H9 (cell line): ENCODE measurements around the gene ACVR2B. TPM values are rescaled to one million over a fixed set of nuclear protein-coding genes. Genes with fewer than 3 reads are reported as not detected.

Source experiments
- DNase-seq: peaks from one replicate; pipeline ENCODE4 v3.0.0-alpha.2; 2017
- H2AFZ ChIP-seq: one replicate; pipeline ENCODE4 v1.6.1; 2013; ENCODE audit warnings: mild to moderate bottlenecking, low read length, control low read depth, moderate library complexity
- H2AK5ac ChIP-seq: 2 replicates; pipeline ENCODE4 v1.6.1; 2013; ENCODE audit warnings: low read length, control low read depth, mixed read lengths; ENCODE audit not compliant: insufficient read length
- H2BK120ac ChIP-seq: one replicate; pipeline ENCODE4 v1.6.1; 2013; ENCODE audit warnings: low read depth, mild to moderate bottlenecking, low read length, control low read depth, inconsistent platforms; ENCODE audit not compliant: poor library complexity, severe bottlenecking
- H2BK12ac ChIP-seq: 2 replicates; pipeline ENCODE4 v1.6.1; 2013; ENCODE audit warnings: low read length, control low read depth, mixed read lengths, low read depth; ENCODE audit not compliant: insufficient read length
- H2BK15ac ChIP-seq: 2 replicates; pipeline ENCODE4 v1.6.1; 2013; ENCODE audit warnings: low read depth, low read length, control low read depth
- H2BK20ac ChIP-seq: one replicate; pipeline ENCODE4 v1.6.1; 2013; ENCODE audit warnings: low read depth, mild to moderate bottlenecking, low read length, control low read depth, inconsistent platforms; ENCODE audit not compliant: poor library complexity, severe bottlenecking
- H2BK5ac ChIP-seq: 2 replicates; pipeline ENCODE4 v1.6.1; 2013; ENCODE audit warnings: low read length, control low read depth, mixed read lengths; ENCODE audit not compliant: insufficient read length
- H3K14ac ChIP-seq: 2 replicates; pipeline ENCODE4 v1.6.1; 2013; ENCODE audit warnings: low read length, control low read depth; ENCODE audit not compliant: insufficient read depth
- H3K18ac ChIP-seq: 2 replicates; pipeline ENCODE4 v1.6.1; 2013; ENCODE audit warnings: low read depth, mild to moderate bottlenecking, mixed read lengths, low read length, control low read depth; ENCODE audit not compliant: insufficient read length
- H3K23ac ChIP-seq: 2 replicates; pipeline ENCODE4 v1.6.1; 2013; ENCODE audit warnings: low read length, control low read depth, mixed read lengths, low read depth; ENCODE audit not compliant: insufficient read length
- H3K23me2 ChIP-seq: 2 replicates; pipeline ENCODE4 v1.6.1; 2013; ENCODE audit warnings: low read depth, mild to moderate bottlenecking, mixed read lengths, low read length, control low read depth; ENCODE audit not compliant: insufficient read length, poor library complexity, severe bottlenecking
- H3K27ac ChIP-seq: 2 replicates; pipeline ENCODE4 v1.5.1; 2013; ENCODE audit warnings: low read length, control low read depth, mixed read lengths, low read depth; ENCODE audit not compliant: insufficient read length
- H3K27me3 ChIP-seq: 2 replicates; pipeline ENCODE4 v1.6.1; 2013; ENCODE audit warnings: low read length, control low read depth, inconsistent platforms; ENCODE audit not compliant: insufficient read depth
- H3K4ac ChIP-seq: 2 replicates; pipeline ENCODE4 v1.6.1; 2013; ENCODE audit warnings: low read depth, mild to moderate bottlenecking, control low read depth, inconsistent platforms, low read length, moderate library complexity
- H3K4me1 ChIP-seq: 2 replicates; pipeline ENCODE4 v1.6.1; 2013; ENCODE audit warnings: low read length, control low read depth, inconsistent platforms; ENCODE audit not compliant: insufficient read depth
- H3K4me2 ChIP-seq: 2 replicates; pipeline ENCODE4 v1.6.1; 2013; ENCODE audit warnings: low read length, control low read depth, mixed read lengths; ENCODE audit not compliant: insufficient read length, insufficient read depth
- H3K56ac ChIP-seq: 2 replicates; pipeline ENCODE4 v1.6.1; 2013; ENCODE audit warnings: low read depth, mild to moderate bottlenecking, mixed read lengths, low read length, control low read depth; ENCODE audit not compliant: insufficient read length
- H3K79me1 ChIP-seq: 2 replicates; pipeline ENCODE4 v1.6.1; 2013; ENCODE audit warnings: low read depth, mild to moderate bottlenecking, moderate library complexity, low read length, control low read depth, inconsistent platforms; ENCODE audit not compliant: insufficient read depth, poor library complexity, severe bottlenecking
- H3K79me2 ChIP-seq: 2 replicates; pipeline ENCODE4 v1.6.1; 2013; ENCODE audit warnings: low read length, control low read depth, inconsistent platforms; ENCODE audit not compliant: insufficient read depth
- H3K9ac ChIP-seq: 2 replicates; pipeline ENCODE4 v1.6.1; 2013; ENCODE audit warnings: low read length, control low read depth, mixed read lengths; ENCODE audit not compliant: insufficient read length; ENCODE audit errors: extremely low read depth
- H3K9me3 ChIP-seq: one replicate; pipeline ENCODE4 v1.6.1; 2013; ENCODE audit warnings: low read depth, low read length, inconsistent platforms; ENCODE audit not compliant: control insufficient read depth
- H3T11ph ChIP-seq: one replicate; pipeline ENCODE4 v1.6.1; 2013; ENCODE audit warnings: mild to moderate bottlenecking, low read length, control low read depth, inconsistent platforms
- H4K20me1 ChIP-seq: one replicate; pipeline ENCODE4 v1.6.1; 2013; ENCODE audit not compliant: control insufficient read depth, insufficient read length, insufficient read depth
- H4K5ac ChIP-seq: 2 replicates; pipeline ENCODE4 v1.6.1; 2013; ENCODE audit warnings: low read depth, mild to moderate bottlenecking, mixed read lengths, low read length, control low read depth; ENCODE audit not compliant: insufficient read length
- H4K8ac ChIP-seq: replicated peaks from 2 replicates; pipeline ENCODE4 v1.6.1; 2013; ENCODE audit warnings: low read length, control low read depth, mixed read lengths, low read depth; ENCODE audit not compliant: insufficient read length
- H4K91ac ChIP-seq: 2 replicates; pipeline ENCODE4 v1.6.1; 2013; ENCODE audit warnings: low read depth, mild to moderate bottlenecking, moderate library complexity, mixed read lengths, low read length, control low read depth; ENCODE audit not compliant: insufficient read length
- H3K27ac Mint-ChIP-seq, 3 experiments: 2 replicates in 2 of 3; 3 replicates in 1 of 3; pipeline ENCODE4 v1.8.0; 2020 to 2021; ENCODE audit warnings: mixed read lengths in 3 of 3, mild to moderate bottlenecking in 1 of 3, moderate library complexity in 1 of 3
- H3K27me3 Mint-ChIP-seq: 2 replicates; pipeline ENCODE4 v1.8.0; 2021; ENCODE audit warnings: low read depth, mild to moderate bottlenecking, moderate library complexity, mixed read lengths
- H3K36me3 Mint-ChIP-seq, 3 experiments: 2 replicates in 2 of 3; 3 replicates in 1 of 3; pipeline ENCODE4 v1.8.0; 2020 to 2021; ENCODE audit warnings: low read depth in 3 of 3, mixed read lengths in 3 of 3; ENCODE audit not compliant: insufficient read depth in 1 of 3
- H3K4me1 Mint-ChIP-seq, 2 experiments: 2 replicates each; pipeline ENCODE4 v1.8.0; 2020; ENCODE audit warnings: mixed read lengths in 2 of 2
- H3K4me3 Mint-ChIP-seq, 2 experiments: 2 replicates in 1 of 2; 3 replicates in 1 of 2; pipeline ENCODE4 v1.8.0; 2020 to 2021; ENCODE audit warnings: mild to moderate bottlenecking in 2 of 2, mixed read lengths in 2 of 2, moderate library complexity in 1 of 2
- H3K9me3 Mint-ChIP-seq, 2 experiments: 2 replicates in 1 of 2; 3 replicates in 1 of 2; pipeline ENCODE4 v1.8.0; 2020; ENCODE audit warnings: mild to moderate bottlenecking in 2 of 2, mixed read lengths in 2 of 2, moderate library complexity in 1 of 2
- WGBS: extraction: QIAGEN DNeasy Blood & Tissue Kit; methylation state at CpG from one replicate; pipeline ENCODE4 v1.1.7; 2013; ENCODE audit warnings: missing lambda C conversion rate, low lambda C conversion rate, mixed read lengths; ENCODE audit not compliant: insufficient read length; ENCODE audit errors: extremely low coverage; 5-methylcytosine and 5-hydroxymethylcytosine counted together
- total RNA-seq: library from RNA; stranded (reverse); gene quantifications from 2 replicates; pipeline ENCODE4 v1.2.1, GENCODE V29; 2021
- TF ChIP-seq, protein P1 (sequence below): fragments of 200-600 bp; sonication (generic); conservative IDR thresholded peaks from 3 replicates; pipeline ENCODE4 v1.8.0; 2021; ENCODE audit warnings: antibody characterized with exemption, mild to moderate bottlenecking

ACVR2B gene
- total RNA-seq, 1 experiment from 2014 or later = 105 TPM

DNA sequence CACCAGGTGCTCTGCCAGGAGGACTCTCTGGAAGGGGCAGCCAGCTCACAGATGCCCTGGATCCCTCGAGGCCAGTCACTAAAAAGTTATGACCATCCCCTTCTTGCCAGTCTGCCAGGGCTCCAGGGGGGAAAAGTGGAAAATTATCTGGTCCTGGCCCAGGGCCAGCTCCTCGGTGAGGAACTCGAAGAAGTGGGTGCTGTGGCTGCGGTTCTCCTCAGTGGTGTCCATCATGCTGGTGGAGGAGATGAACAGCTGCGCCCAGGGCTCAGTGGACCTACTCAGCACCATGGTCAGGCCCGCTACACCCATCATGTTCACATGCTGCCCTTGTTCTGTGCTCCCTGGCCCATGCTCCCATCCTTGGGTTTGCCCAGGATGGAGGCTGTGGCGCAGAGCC, 61.7 kb downstream of the ACVR2B start:
- Histone ChIP-seq H3K9me3 (no peaks in the 10 kb centered on the region), H3K4ac (no peak overlapping the region), H3K4me2 (no peak overlapping the region), H4K5ac (no peak overlapping the region), H2BK12ac (no peak overlapping the region), H2AK5ac (no peak overlapping the region), H2BK20ac (no peak overlapping the region), H3K27ac (no peak overlapping the region), H3K23me2 (no peaks in the 10 kb centered on the region), H4K91ac (no peak overlapping the region), H2BK15ac (no peak overlapping the region), H4K8ac (no peak overlapping the region), H3T11ph (no peak overlapping the region), H2AFZ (no peak overlapping the region), H3K56ac (no peak overlapping the region), H2BK120ac (no peak overlapping the region), H3K27me3 (no peaks in the 10 kb centered on the region), H3K18ac (no peak overlapping the region), H3K23ac (no peak overlapping the region), H3K79me1 (no peaks in the 10 kb centered on the region), H3K4me1 (peaks cover 5% of the 10 kb centered on the region; the same call in 1 of the 2 replicates), H3K9ac (no peak overlapping the region), H2BK5ac (no peak overlapping the region), H3K79me2 (no peaks in the 10 kb centered on the region), H3K14ac (no peak overlapping the region), H4K20me1 (no peaks in the 10 kb centered on the region)
- Mint-ChIP-seq H3K4me3 (no peak overlapping the region), H3K36me3 (peaks cover 11 to 27% (median 18%) of the 10 kb centered on the region in 3 experiments; a peak in 6 of 7 replicates), H3K27me3 (no peaks in the 10 kb centered on the region), H3K27ac (no peak overlapping the region), H3K9me3 (no peaks in the 10 kb centered on the region), H3K4me1 (peaks cover 12 to 16% of the 10 kb centered on the region in 2 experiments)
- no peak for DNase-seq
- WGBS = no CpG with 5 or more reads among the region's 7 CpGs
- TF ChIP-seq, protein P1, sequence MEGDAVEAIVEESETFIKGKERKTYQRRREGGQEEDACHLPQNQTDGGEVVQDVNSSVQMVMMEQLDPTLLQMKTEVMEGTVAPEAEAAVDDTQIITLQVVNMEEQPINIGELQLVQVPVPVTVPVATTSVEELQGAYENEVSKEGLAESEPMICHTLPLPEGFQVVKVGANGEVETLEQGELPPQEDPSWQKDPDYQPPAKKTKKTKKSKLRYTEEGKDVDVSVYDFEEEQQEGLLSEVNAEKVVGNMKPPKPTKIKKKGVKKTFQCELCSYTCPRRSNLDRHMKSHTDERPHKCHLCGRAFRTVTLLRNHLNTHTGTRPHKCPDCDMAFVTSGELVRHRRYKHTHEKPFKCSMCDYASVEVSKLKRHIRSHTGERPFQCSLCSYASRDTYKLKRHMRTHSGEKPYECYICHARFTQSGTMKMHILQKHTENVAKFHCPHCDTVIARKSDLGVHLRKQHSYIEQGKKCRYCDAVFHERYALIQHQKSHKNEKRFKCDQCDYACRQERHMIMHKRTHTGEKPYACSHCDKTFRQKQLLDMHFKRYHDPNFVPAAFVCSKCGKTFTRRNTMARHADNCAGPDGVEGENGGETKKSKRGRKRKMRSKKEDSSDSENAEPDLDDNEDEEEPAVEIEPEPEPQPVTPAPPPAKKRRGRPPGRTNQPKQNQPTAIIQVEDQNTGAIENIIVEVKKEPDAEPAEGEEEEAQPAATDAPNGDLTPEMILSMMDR = no peak
